EL (cell line): Measurements from ENCODE around the gene DHX15.

Experiments used
- DNase-seq: peaks from one replicate; pipeline ENCODE4 v3.0.0-alpha.2; 2016

The DHX15 gene

DNA sequence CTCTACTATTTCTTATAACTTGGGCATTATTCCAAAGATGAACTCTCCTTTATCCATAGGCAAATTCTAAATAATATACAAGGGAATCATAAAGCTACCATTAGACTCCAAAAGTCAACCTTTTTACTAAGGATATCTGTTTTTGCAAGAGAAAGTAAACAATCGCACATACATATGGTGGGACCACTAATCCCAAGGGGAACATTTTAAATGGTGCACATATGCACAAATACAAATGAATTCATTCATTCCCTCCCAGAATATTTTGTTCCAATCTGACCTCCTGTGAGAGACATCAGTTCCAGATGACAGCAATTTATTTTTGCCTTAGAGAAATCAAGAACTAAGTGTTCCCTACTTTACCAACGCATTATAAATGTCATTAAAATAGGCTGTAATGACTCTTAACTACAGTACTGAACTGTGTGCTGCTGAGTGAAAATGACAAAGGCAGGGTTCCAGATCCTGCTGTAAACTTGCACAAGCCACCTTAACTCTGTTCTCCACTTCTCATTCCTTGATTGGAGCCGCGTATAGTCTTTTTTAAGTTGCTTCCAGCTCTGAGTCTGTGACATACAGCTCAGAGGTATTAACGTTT is 2.0 kb downstream of the DHX15 start:
- no peak for DNase-seq

DNA sequence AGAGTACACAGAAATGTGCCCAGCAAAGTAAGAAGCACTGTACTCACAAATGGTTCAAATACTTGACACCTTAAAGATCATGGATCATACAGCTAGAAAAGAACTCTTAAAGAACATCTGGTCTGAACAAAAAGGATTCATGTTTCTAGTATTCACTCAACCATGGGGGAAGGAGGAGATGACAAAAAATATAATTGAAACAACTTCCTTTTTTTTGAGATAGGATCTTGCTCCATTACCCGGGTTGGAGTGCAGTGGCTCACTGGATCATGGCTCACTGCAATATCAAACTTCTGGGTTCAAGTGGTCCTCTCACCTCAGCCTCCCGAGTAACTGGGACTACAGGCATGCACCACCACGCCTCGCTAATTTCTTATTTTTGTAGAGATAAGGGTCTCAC is 6.0 kb downstream of the DHX15 start:
- DNase-seq: no peak

DNA sequence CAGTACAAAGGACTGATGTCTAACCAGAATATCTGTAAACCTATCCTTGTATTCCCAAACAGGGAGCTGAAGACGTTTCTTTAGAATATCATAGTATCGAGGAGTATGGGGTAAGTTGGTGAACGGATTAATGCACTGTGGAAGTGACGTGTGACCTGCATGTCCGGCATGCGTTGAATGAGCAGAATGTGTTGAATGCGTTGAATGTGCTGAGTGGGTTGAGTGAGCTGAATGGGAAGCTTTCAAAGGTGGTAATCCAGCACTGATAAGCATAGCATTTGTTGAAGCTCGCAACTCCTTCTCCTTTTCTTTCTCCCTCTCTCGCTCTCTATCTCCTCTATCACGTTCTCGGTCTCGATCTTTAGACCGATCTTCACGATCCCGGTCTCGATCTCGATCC is 8.1 kb downstream of the DHX15 start:
- DNase-seq: no peak

DNA sequence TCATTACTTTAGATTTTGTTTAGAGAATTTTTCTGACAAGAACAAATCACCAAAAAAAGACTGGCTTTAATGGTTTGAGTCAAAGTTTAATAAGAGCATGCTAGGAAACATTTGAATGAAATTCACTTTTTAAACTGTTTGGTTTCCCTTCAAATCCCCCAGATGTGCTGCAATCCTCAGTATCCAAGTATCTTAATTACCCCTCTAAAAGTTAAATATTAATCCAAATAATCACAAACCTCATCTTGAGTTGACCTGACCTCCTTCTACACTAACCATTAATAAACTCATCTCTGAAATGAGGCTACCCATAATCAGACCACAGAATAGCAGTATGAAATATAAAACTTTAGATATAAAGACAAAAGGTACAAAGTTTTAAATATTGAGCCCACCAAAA is 10.1 kb downstream of the DHX15 start:
- no peak for DNase-seq

DNA sequence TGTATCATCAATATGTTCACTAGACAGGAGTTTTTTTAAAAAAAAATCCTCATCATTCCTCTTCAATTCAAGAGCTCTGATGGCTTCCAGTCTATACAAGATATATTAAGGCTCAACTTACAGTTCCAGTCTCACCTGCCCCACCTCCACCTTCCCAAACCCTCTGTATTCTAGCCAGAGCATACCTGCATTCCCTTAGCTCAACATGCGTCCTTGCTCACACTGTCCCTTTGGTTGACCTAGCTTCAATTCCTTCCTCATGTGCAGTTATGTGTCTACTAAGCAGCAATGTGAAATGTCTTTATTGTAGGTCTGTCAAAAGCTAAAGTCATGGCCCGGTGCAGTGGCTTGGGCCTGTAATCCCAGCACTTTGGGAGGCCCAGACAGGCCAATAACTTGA is 10.8 kb downstream of the DHX15 start:
- no peak for DNase-seq

DNA sequence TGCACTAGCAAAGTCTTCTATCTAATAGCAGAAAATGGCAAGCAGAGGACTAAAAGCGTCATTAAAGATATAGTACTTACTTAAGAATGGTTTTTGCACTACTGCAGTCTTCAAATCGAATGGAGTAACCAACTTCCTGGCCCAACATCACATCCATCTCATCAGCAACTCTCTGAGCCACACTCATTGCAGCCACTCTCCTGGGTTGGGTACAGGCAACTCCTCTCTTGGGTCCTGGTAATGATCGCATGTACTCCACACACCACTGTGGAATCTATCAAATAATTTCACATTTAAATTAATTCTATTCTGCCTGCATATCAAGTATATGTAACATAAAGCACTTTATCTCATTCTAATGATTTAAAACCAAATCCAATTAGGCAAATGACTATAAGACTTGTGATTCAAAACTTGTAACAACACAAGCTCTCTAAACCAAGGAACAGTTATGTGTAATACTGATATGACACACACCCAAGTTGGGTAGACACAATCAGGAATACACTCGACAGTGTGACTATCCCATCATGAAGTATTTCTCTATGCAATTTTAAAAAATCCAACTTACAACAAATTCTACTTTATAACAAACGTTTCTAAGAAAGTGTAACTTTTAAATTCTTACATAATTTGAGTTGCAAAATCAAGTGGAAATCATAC is 13.6 kb downstream of the DHX15 start:
- no peak for DNase-seq

DNA sequence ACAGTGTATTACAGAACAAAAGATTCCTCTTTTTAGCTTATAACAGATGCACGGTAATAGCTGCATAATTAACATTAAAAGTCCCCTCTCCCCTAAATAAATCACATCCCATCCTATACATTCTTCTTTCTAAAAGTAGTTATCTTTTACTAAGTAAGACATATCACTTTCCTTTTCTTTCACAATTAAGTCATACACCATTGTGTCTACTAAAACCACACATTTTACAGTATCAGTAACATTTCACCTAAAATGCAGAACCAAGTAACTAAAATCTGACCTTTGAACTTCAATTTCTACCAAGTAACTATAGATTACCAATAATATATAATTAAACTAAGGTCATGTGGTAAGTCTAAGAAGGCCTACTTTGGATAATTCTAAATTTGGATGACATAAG is 14.2 kb downstream of the DHX15 start:
- no peak for DNase-seq

DNA sequence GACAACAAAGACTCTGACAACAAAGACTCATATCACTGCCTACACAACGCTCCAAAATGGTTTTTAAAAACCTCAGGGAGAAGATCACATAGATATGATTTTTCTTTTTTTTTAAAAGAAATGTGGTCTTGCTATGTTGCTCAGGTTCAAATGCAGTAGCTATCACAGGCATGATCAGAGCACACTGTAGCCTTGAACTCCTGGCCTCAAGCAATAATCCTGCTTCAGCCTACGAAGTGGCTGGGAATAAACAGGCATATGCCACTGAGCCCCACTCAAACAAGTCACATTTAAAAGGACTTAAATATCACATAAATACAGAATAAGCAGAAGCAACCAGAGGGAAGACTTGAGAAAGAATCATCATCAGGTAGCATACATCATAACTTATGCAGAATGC is 14.7 kb downstream of the DHX15 start:
- DNase-seq: no peak

DNA sequence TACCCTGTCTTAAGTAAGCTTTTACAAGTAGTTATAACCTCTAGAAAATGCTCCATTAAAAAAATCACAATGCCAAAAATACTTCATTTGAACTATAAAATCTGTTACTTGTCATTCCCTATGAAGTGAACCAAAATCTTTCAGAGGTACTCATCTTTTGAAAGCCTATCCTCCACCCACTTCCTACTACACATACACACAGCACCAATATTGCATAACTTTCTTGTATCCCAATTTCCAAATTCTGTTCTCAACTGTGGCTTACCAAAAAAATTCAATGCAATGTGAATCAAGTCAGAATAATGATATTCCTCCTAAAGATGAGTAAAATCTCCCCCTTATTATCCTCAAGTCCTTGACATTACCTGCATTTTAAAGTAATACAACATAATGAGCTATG is 15.9 kb downstream of the DHX15 start:
- DNase-seq: no peak

DNA sequence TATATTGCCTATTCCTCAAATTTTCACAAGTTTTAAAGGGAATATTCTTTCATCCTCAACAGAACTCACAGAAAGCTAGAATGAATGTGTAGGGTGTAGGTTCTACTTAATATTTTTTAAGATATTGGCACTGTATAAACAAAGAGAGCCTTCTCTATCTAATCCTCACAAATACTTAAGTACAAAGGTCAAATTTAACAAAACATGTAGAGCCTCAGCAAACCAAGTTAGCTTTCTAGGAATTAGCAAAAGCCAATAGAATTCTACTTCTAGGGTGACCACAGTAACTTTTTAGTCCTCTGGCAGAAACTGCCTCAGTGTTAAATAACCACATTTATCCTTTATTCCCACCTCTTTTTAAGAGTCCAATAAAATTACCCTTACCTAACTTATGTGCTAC is 19.3 kb downstream of the DHX15 start:
- DNase-seq: no peak

DNA sequence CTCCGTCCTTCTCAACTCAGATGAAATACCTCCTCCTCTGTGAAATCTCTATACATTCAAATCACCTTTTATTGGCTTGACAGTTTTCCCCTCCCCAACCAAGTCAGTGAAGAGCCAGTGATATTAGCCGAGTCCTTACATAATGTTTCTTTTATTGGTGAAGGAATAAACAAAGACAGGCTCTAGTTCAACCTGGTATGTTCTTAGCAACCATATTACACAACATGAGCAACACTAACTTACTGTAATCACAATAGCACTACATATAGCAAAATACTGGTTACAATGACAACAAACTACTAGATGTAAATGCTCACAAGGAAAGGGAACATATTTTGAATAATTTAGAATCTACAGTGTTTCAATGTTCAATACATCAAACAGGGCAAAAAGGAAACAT is 19.9 kb downstream of the DHX15 start:
- no peak for DNase-seq

DNA sequence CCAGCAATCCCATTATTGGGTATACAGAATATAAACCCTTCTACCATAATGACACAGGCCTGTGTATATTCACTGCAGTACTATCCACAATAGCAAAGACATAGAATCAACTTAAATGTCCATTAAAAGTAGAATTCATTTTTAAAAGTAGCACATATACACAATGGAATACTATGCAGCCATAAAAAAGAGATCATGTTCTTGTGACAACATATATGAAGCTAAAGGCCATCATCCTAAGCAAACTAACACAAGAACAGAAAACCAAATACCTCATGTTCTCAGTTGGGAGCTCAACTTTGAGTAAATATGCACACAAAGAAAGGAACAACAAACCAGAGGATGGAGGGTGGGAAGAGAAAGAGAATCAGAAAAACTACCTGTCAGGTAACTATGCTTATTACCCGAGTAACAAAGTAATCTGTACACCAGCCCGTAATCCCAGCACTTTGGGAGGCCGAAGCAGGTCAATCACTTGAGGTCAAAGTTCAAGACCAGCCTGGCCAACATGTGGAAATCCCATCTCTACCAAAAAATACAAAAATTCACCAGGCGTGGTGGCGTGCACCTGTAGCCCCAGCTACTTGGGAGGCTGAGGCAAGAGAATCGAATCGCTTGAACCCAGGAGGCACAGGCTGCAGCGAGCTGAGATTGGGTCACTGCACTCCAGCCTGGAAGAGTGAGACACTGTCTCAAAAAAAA is 22.8 kb downstream of the DHX15 start:
- no peak for DNase-seq

DNA sequence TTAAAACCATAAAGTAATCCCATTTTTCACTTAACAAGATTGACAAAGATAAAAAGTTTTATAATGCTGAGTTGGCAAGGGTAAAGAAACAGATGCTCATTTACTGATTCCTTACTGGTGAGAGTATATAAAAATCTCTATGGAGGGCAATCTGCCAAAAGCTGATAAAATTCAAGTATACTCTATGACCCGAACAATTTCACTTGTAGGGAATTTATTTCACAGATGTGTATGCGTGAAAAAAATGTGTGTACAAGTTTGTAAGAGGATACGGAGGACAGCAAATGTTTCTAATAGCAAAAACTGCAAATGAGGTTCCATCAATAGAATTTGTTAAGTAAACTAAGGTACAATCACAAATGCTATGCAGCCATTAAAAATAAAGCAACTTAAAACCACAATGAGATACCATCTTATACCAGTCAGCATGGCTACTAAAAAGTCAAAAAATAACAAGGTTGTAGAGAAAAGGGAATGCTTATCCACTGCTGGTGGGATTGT is 23.4 kb downstream of the DHX15 start:
- peak; percentile 74 for DNase-seq

DNA sequence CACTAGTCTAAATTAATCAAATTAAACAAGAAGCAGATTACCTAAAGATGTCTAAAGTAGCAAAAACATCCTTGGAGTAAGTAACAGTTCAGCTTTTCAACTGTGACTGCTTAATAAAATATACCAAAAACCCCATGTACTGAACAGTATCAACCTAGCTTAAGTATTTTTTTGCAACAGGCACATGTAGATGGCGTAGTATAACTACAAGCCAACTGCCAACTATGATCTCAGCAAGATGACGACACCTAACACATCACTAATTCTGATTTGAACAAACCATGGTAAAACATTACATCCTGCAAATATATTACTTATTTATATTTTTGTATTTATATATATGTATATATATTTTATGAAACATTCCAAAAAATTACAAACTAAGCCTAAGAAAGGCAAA is 24.5 kb downstream of the DHX15 start:
- peak; percentile 28 for DNase-seq

DNA sequence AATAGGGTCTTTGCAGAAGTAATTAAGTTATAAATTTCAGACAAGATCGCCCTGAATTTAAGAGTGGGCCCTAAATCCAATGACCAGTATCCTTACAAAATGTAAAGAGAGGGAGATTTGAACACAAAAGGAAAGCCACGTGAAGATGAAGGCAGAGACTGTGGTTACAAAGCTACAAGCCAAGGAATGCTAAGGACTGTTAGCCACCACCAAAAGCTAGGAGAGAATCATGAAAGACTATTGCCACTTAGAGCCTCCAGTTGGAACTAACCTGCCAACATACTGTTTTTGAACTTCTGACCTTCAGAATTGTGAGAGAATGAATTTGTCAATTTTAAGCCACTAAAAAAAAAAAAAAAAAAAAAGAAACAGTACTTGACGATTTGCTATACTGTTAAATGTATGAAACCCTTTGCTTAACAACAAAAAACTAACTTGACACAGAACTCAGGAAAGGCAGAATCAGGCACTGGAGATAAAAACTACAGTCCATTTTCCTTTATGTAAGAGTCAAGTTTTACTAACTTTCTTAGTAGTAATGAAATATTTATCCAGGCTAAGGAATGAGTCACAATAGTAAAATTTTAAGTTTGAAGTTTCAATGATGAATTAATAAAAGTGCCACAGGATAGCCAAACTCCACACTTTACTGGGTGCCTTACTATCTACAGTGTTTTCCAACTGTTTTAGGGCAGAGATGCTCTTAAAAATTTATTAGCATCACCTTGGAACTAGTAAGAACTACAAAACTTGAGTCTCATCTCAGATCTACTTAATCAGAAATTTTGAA is 25.1 kb downstream of the DHX15 start:
- peak; percentile 40 for DNase-seq

DNA sequence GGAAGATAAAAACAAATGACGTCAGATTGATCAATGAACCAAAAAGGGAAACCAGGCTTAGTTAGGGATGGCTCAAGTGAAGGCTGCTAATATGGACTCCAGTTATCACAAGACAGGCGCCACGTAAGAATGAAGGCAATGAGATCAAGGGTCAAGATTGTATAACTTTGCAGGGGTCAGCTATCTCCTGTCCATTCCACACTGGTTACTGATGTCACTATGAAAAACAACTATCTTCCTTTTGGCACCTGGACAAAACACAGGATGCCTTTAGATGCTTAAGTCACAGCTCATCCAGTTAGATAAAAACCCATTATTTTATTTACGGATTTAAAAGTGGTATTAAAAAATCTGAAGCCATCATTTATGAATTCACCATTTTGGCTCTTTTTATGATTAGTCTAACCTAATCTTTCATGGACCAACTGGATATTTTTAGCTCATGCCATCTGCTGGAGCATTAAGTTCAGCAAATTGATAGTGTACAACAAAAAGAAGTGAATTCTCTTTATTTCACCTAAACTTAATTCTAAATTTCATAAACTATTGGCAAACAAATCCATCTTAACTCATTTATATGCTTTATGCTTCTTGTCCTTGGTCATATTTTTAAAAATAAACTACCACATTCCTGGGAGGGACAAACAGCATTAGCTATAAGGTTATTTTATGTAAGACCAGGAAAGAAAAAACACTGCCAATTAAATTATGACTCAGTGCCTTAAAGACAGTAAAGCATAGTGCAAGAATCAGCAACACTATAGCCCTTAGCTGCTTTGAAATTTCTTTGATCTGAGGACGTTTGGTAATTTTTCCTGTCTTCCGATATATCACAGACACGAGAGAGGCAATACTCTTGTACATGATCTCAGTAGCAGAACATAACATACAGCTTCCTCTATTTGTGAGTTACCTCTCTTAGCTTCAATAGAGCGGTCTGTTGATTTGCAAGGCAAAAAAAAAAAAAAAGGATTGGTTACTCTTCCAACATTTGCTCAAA is 27.0 kb downstream of the DHX15 start:
- DNase-seq: peak; percentile 56

DNA sequence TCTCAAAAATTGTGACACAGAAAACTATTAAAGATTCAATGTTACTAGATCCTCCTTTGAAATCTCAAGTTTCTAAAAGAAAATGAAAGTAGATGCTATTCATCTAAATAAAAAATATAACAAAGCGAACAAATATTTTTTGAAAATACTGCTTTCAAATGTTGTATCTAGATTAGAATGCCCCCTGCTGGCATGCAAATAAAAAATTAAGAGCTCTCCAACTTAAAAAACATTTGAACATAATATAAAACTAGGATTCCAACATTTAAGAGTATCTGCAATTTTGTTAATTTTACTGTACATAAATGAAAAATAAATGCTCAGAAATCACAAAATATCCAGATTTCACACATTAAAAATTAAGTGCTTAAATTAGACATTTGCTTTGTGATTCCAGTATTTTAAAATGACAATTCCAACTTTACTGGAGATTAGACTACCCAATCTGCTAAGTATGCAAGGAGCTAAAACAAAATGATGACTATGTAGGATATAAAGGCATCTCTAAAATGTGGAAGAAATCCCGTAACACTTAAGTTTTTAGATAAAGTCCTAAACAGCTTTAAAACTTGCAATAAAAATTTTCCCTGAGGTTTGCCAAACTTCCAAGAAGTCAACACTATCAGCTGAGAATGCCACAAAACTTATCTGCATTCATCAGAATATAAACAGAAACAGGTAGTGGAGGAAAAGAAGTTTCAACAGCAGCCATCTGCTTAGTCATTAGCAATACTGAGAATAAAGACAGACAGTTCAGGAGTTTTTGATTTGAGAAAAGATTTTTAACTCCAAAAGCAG is 32.7 kb downstream of the DHX15 start:
- peak; percentile 25 for DNase-seq

DNA sequence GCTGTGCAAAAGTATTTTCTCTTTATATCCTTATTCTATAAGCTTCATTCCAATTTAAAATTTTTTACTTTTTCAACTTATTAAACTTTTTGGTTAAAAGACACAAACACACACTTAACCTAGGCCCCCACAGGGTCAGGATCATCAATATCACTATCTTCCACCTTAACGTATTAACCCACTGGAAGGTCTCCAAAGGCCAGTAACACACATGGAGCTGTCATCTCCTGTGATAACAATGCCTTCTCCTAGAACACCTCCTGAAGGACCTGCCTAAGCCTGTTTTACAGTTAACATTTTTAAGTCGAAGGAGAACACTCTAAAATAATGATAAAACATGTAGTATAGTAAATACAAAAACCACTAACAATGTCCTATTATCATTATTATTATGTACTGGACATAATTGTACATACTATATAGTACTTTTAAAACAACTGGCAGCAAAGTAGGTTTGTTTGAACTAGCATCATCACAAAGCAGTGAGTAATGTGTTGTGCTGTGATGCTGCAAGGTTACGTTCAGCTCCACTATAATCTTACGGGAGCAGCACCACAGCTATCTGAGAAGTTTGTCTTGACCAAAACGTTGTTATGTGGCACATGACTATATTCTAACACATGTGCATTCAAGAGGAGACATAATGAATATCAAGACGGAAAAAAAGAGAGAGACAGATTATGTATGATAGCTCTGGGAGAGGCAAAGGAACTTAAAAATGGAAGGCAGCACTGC is 33.7 kb downstream of the DHX15 start:
- DNase-seq: no peak

DNA sequence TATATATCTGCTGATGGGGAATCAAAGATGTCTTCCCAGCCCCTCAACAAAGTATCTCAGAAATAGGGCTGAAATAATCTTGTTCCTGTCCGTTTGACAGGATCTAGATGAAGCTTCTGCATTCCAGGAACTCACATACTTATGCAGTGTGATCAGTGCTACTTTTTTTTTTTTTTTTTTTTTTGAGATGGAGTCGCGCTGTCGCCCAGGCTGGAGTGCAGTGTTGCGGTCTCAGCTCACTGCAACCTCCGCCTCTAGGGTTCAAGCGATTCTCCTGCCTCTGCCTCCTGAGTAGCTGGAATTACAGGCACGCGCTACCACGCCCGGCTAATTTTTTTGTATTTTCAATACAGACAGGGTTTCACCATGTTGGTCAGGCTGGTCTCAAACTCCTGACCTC is 36.4 kb downstream of the DHX15 start:
- peak; percentile 20 for DNase-seq

DNA sequence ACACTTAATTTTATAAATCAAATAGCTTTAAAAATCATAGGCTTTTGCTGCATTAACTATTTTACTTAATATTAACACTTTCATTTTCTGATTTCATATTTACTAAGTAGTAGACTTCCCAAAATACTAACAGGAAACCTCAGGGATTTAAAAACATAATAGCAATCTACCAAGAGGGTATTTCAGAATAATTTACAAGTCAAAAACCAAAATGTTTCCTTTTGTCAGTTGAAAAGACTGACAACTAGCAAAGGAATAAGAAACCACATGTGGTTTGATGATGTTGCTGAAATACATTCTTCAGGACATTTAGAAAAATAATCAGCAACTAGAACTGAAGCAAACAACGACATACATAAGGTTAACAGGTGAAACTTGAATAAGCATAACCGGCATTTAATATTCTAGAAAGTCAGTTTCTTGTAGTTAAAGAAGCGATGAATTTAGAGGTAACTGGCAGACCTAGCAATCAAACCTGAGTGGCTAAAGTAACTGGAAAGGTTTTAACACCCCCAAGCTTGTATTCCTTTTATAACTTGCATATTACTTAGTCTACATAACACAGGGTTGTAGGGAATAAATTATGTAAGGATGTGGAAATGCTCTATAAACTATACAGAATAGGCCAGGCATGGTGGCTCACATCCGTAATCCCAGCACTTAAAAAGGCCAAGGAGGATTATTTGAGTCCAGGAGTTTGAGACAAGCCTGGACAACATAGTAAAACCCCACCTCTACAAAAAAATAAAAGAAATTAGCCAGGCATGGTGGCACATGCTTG is 40.0 kb downstream of the DHX15 start:
- no peak for DNase-seq
